Measurements from ENCODE around the gene PCMT1.

The PCMT1 gene

DNA sequence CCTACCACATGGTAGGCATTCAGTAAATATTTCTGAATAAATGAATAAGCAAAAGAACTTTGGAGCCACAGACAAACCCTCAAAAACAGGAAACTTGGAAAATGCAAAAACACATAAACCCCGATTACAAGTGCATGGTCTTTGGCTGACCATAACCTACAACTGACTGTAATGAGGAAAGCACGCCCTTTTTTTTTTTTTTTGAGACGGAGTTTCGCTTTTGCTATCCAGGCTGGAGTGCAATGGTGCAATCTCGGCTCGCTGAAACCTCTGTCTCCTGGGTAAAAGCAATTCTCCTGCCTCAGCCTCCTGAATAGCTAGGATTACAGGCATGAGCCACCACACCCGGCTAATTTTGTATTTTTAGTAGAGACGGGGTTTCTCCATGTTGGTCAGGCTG lies 19.7 kb upstream of the PCMT1 start:
- TF ChIP-seq GATA2 (IDR thresholded peaks at IDR 0.05; ENCODE audit: low read depth, low read length) (no peak), GATA3 (IDR thresholded peaks at IDR 0.05; ENCODE audit: low read depth, low read length) (no peak)

DNA sequence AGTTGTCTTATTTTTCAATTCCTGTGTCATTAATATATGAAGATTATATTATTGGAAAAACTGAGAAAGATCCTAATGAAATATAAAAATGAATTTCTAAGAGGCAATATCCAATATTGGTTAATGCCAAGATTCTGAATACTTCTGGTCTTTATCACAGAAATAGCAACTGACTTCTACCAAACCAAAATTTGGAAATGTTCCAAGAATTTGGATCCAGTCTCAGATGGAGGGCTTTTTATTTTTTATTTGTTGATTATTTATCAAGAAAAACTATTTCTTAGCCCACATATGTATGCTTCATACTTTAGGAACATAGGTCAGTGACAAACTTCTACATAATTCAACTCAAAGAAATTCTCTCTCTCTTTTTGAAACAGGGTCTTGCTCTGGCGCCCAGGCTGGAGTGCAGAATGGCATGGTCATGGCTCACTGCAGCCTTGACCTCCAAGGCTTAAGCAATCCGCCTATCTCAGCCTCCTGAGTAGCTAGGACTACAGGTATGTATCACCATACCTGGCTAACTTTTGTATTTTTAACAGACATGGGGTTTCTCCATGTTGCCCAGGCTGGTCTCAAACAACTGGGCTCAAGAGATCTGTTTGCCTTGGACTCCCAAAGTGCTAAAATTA lies 16.3 kb upstream of the PCMT1 start:
- no peak for TF ChIP-seq GATA2 (IDR thresholded peaks at IDR 0.05; ENCODE audit: low read depth, low read length)
- no peak for TF ChIP-seq GATA3 (IDR thresholded peaks at IDR 0.05; ENCODE audit: low read depth, low read length)

DNA sequence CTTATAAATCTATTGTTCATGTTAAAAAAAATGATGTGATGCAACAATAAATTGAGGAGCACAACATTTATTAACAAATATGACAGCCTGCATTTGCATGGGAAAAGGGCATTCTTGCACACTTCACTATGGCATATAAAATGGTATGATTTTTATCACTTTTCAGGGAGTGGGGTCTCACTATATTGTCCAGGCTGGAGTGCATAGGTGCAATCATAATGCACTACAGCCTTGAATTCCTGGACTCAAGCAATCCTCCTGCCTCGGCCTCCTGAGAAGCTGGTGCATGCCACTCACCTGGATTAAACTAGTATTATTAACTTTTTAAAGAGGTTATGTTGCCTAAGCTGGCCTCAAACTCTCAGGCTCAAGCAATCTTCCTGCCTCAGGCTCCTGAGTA lies 14.6 kb upstream of the PCMT1 start:
- TF ChIP-seq GATA3 (IDR thresholded peaks at IDR 0.05; ENCODE audit: low read depth, low read length): no peak
- no peak for TF ChIP-seq GATA2 (IDR thresholded peaks at IDR 0.05; ENCODE audit: low read depth, low read length)

DNA sequence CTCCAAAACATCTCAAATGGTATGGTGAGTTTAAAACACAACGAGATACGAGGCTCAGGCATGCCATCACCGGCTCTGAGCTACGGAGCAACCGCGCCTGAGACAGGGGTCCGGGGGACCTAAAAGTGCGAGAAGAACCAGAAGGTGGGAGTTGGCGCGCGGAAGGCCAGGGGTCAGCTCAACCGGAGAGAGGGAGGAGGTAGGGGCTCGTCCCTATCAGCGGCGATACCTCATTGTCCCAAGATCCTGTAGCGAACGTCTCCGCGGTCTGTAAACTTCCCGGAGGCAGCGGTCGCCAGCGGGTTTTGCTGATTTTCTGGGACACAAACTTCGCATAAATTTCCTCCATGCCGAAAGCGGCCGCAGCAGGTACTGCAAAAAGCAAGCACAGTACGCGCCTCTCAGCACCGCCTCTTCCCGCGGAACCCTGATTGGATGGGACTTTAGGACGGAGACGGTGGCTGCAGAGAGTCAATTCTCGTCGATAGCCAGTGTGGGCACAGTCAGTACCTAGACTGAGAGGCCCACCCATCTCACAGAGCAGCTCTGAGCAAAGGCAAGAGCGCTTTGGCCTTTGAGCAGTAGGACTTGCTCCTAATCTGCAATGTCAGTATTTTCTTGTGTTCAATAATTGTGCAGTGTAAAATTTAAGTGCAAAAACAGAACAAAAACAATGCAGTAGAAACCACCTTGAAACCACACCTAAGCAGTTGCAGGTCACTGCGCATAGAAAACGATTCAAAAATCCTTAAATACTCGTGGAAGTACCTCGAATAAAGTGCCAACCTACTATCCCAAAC lies 3.2 kb upstream of the PCMT1 start, which contains the start of gene NUP43:
Gene NUP43 (minus strand): TSS at position 383 of the 800 bp plus-strand sequence. CDS start 34 bp downstream, at position 349.
- TF ChIP-seq GATA2 (IDR thresholded peaks at IDR 0.05; ENCODE audit: low read depth, low read length): no peak
- TF ChIP-seq GATA3 (IDR thresholded peaks at IDR 0.05; ENCODE audit: low read depth, low read length): no peak

DNA sequence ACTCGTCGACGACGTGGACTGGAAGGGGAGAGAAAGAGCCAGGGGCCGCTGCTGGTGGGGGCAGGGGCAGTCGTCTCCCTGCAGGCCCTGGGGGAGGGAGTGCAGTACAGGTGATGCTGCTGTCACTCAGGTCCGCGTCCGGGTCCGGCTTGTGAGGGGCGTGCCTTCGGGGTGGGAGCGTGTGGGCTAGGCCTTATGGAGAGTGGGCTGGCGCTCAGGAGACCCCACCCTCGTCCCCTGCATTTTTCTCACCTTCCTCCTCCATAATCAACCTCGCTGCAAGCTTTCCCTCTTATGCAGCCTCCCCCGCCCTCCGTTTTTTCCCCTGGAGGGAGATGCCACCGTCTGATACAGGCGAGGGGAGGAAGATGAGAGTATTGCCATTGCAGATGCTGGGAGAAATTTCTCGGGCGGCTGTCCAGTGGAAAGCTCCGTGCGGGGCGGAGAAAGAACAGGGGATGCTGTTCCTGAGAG lies 632 bp downstream of the PCMT1 start:
- TF ChIP-seq GATA2 (IDR thresholded peaks at IDR 0.05; ENCODE audit: low read depth, low read length) (peak; percentile 57), GATA3 (IDR thresholded peaks at IDR 0.05; ENCODE audit: low read depth, low read length) (no peak)

DNA sequence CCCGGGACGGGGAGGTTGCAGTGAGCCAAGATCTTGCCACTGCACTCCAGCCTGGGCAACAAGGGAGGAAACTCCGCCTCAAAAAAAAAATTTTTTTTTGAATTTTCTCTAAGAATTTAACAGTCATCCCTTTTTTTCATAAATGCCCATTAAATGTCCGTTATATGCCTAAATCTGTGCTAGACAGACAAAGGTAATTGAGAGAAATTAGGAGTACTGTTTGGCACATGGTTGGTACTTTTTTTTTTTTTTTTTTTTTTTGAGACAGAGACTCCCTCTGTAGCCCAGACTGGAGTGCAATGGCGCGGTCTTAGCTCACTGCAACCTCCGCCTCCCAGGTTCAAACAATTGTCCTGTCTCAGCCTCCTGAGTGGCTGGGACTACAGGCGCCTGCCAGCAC lies 1.7 kb downstream of the PCMT1 start:
- TF ChIP-seq GATA2 (IDR thresholded peaks at IDR 0.05; ENCODE audit: low read depth, low read length) (no peak), GATA3 (IDR thresholded peaks at IDR 0.05; ENCODE audit: low read depth, low read length) (no peak)

DNA sequence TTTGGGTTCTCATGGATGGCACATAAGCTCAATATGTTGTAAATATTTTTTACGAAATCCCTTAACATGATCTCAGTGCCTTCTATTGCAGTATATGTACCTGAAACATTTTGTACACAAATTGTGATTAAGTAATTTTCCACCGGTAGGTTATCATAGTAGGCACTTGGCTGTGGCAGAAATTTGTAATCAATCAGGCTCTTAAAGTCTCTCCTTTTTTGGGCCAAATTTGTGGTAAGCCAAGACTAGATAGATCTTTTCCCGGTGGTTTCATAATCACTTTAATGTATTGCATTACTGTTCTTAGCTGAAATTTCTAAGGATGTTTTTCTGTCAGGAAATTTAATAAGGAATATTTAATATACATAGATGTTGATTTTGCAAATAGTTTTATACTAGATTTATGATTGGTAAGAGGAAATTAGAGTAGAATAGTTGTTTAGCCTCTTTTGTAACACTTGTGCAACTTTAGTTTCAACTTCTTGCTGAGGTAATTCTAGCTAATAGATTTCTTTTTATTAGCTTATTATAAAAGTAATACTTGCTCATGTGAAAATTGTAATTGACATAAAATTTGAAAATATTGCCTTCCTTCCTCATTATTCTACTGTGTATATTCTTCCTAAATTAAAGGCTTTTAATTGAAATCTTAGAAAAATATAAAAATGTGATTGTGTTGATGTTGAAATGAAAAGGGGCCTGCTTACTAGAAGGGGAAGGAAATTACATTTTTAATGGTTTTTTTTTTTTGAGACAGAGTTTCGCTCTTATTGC lies 3.2 kb downstream of the PCMT1 start:
- no peak for TF ChIP-seq GATA3 (IDR thresholded peaks at IDR 0.05; ENCODE audit: low read depth, low read length)
- TF ChIP-seq GATA2 (IDR thresholded peaks at IDR 0.05; ENCODE audit: low read depth, low read length): no peak

DNA sequence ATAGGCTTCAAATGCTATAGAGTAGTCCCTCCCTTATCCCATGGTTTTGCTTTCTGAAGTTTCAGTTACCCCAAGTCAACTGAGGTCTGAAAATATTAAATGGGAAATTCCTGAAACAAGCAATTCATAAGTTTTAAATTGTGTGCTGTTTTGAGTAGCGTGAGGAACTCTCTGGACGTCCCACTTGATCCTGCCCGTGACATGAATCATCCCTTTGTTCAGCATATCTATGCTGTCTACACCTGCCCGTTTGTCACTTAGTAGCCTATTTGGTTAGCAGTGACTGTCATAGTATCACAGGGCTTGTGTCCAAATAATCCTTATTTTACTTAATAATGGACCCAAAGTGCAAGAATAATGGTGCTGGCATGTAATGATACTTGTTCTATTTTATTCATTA lies 5.0 kb downstream of the PCMT1 start:
- no peak for TF ChIP-seq GATA3 (IDR thresholded peaks at IDR 0.05; ENCODE audit: low read depth, low read length)
- TF ChIP-seq GATA2 (IDR thresholded peaks at IDR 0.05; ENCODE audit: low read depth, low read length): no peak

DNA sequence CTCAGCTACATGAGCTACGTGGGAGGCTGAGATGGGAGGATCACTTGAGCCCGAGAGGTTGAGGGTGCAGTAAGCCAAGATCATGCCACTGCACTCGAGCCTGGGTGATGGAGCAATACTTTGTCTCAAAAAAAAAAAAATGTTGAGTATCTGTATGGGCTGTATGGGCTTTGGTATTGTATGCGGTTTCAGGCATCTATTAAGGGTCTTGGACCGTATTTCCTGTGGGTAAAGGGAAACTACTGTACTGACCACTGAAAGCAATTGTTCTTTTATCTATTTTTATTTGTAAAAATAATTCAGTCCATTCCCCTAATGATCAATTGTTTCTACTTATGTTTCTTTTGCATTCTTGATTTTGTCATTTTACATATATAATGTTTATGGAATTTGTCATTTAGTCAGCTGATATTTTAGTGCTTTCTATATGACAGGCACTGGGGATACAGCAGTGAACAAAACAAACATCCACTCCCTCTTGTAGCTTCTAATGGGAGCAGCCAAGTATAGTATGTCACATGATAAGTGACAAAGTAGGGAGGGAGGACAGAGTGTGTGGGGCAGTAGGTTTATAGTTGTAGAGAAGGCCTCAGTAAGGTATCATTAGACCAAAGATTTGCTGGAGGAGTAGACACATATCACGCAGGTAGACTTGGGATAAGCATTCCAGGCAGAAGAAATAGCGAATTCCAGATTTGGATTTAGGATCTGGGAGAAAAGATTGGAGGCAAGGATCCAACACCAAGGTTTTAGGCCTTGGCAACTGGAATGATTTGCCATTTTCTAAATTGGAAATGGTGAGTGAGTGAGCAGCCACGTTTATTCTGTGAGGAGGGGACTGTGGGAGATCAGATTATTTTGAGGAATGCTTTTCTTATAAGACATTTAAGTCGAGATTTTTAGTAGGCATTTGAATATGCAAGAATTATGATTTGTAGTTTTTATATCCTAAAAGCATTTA lies 6.0 kb downstream of the PCMT1 start:
- no peak for TF ChIP-seq GATA3 (IDR thresholded peaks at IDR 0.05; ENCODE audit: low read depth, low read length)
- TF ChIP-seq GATA2 (IDR thresholded peaks at IDR 0.05; ENCODE audit: low read depth, low read length): no peak

DNA sequence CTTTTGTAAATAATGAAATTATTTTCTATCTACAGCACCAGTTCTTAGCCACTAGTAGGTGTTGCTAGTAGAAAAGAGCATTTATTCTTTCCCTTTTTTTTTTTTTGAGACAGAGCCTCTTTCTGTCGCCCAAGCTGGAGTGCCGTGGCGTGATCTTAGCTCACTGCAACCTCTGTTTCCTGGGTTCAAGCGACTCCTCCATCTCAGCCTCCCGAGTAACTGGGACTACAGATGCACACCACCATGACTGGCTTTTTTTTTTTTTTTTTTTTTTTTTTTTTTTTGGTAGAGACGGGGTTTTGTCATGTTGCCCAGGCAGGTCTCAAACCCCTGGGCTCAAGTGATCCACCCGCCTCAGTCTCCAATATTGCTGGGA lies 6.7 kb downstream of the PCMT1 start:
- TF ChIP-seq GATA2 (IDR thresholded peaks at IDR 0.05; ENCODE audit: low read depth, low read length) (no peak), GATA3 (IDR thresholded peaks at IDR 0.05; ENCODE audit: low read depth, low read length) (no peak)

DNA sequence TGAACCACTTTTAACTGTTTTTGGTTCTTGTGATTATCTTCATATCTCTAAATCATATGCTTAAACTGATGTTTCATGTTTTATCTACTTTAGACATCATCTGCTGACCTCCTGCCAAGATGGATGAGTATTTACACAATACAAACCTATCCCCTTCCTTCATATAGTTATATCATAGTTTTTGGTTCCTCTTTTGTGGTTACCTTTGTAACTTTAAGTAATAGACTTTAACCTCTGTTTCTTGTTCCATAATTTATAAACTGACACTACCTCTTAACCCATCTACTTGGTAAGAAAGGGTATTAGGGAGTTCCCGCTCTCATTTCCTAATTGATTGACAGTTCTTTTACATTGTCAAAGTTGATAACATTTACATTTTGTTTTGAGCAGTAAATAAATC lies 11.9 kb downstream of the PCMT1 start:
- no peak for TF ChIP-seq GATA3 (IDR thresholded peaks at IDR 0.05; ENCODE audit: low read depth, low read length)
- TF ChIP-seq GATA2 (IDR thresholded peaks at IDR 0.05; ENCODE audit: low read depth, low read length): no peak

DNA sequence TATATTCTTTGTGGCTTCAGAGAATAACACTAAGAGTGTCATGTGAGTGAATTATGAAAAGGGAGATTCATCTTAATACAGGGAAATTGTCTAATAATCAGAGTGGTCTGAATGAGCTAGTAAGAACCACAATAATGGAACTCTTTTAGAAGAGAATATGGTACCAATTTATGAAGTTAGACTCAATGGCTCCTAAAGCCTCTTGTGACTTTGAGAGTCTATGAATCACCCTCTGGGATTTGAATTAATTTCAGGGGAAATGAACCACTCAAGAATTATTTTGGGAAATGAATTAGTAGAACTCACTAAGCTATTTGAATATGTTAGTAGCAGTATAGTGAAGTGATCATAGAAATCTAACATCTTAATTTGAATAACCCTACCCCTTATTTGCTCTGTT lies 14.3 kb downstream of the PCMT1 start:
- TF ChIP-seq GATA3 (IDR thresholded peaks at IDR 0.05; ENCODE audit: low read depth, low read length) (no peak), GATA2 (IDR thresholded peaks at IDR 0.05; ENCODE audit: low read depth, low read length) (no peak)

DNA sequence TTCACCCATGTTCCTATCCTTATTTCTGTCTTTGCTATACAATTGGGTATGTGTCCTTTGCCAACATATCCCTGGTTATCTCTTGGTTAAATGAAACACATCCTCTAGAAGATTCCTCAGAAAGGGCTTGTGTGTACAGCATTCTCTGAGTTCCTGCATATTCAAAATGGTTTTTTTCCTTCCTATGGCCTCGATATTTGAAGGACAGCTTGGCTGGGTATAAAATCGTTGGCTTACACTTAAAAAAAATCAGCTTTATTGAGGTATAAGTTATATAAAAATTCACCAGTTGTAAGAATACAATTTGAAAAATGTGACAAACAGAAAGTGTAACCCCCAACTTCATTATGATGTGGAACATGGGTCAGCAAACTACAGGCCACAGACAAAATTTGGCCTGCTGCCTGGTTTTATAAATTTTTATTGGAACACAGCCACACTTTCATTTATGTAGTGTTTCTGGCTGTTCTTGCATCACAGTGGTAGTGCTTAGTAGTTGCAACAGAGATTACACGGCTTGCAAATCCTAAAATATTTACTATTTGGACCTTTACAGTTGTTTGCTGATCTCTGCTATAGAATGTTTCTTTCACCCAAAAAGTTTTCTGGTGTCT lies 16.7 kb downstream of the PCMT1 start:
- TF ChIP-seq GATA2 (IDR thresholded peaks at IDR 0.05; ENCODE audit: low read depth, low read length): no peak
- no peak for TF ChIP-seq GATA3 (IDR thresholded peaks at IDR 0.05; ENCODE audit: low read depth, low read length)

All from SH-SY5Y (cell line).